Measurements from ENCODE around the gene CD55.

DNA sequence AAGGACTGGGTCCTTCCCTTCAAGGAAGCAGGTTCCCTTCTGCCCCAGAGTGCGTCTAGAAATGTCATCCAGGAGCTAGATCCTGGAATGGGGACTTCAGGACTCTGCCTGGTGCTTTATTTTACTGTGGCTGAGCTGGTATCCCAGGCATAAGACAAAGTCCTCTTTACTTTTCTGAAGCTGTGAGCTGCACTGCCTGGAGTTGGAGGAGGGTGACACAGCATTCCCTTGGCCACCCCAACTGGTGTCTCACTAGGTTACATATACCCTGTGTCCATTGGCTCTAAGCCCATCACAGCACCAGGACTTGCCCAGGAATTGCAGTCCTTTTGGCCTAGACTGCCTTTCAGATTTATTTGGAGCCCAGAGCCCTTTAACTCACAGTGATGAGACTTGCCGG, 41.8 kb upstream of the CD55 start:
- no peak for TF ChIP-seq CTCF (conservative IDR thresholded peaks at IDR 0.05)
- TF ChIP-seq ZFX (IDR thresholded peaks at IDR 0.05): no peak

Data from C4-2B (cell line).